ENCODE measurements around the gene PHACTR1.
A peak's percentile ranks its signal among the peaks of the same experiment; 100 is the strongest.

Gene PHACTR1

DNA sequence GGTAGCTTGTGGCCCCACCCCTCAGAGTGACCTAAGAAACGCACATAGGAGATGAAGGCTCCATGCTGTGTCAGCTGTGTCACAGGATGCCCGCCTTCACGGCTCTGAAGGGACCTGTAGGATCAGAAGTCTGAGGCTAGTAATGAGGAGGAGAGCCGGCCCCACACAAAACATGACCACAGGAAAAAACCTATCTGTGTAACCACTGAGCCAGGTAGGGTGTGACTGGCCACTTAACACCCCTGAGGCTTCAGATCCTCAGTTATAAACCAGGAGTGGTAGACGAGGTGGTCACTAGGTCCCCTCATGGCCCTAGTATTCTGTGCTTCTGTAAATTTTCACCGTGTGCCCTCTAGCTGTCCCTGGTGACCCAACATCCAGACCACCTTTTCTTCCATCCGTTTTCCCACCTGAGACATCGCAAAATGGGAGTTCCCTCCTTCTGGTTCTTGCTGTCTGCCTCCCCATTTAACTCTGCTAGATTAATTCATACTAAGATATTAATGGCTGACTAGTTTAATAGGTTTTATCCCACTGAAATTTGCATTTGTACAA is 558.9 kb downstream of the PHACTR1 start:
- no peak overlapping the region for H3K4me3 ChIP-seq (ENCODE audit: low read depth, low read length)
- no peak for DNase-seq (ENCODE audit: low read depth)

DNA sequence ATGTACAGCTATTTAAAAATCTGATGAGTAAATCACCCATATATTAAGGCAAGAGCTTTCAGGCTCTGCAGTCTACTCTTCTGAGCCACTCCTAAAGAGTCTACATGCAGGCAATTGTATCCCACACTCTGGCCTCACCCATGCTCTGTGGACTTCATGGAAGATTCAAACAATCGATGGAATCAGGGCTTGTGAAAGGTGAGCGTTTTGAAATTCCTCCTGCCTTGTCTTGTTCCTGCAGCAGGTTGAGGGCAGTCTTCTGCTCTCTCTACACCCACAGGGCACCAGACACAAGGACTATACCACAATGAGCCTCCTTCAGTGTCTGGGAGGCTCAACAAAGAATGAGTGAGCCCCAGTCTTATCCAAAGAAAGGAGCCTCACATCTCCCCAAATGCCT is 560.7 kb downstream of the PHACTR1 start:
- no peak for DNase-seq (ENCODE audit: low read depth)
- H3K4me3 ChIP-seq (ENCODE audit: low read depth, low read length), result no peak overlapping the region

DNA sequence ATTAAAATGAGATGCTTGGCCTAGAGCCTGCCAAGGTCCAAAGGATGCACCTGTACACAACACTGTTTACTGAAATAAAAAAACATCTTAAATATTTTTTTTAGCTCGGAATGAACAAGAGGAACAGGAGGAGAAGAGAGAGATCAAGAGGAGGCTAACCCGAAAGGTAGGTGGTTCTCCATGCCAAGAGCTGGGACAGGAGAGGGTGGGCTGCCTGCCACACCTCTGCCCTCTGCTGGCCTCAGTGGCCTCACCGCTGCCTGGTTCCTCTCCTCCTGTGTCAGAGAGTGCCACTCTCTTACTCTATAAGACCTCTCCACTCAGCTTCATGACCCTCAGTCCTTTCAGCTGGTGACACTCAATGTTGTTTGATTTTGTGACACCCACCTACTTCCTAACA is 561.6 kb downstream of the PHACTR1 start:
- no peak for DNase-seq (ENCODE audit: low read depth)
- no peak overlapping the region for H3K4me3 ChIP-seq (ENCODE audit: low read depth, low read length)

DNA sequence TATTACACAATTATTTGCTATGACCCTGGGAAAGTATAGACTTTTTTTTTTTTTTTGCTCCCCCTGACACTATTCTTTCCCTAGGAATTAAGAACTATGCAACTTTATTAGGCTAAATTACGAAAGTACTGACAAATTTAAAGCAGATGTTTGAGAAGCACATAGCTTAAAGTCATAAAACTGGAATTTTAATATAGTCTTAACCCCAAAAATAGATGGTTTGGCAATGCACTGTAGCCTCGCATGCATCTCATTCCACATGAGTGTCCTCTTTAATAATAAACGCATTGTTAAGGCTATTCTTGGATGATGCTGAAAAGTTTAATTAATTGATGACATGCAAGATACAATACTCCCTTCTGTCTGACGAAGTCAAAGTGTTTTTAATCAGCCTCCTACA is 562.4 kb downstream of the PHACTR1 start:
- DNase-seq (ENCODE audit: low read depth), result peak; percentile 14
- no peak overlapping the region for H3K4me3 ChIP-seq (ENCODE audit: low read depth, low read length)

DNA sequence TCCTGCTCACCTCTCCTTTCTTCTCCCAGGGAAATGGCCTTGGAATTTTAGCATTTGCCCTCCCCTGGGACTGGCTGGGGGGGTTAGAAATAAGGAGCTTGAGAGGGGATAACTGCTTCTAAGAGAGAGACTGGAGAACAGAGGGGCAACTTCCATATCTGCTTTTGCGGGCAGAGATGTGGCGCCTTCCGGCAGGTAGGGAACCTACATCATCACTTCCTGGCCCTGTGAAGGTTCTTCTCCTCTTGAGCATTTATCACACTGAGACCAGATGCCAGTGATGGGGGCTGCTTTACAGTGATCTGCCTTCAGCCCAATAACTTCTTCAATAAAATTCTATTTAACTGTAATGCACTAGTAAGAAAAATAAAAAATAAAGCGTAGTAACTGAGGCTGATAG is 563.7 kb downstream of the PHACTR1 start:
- H3K4me3 ChIP-seq (ENCODE audit: low read depth, low read length), result no peak overlapping the region
- no peak for DNase-seq (ENCODE audit: low read depth)

DNA sequence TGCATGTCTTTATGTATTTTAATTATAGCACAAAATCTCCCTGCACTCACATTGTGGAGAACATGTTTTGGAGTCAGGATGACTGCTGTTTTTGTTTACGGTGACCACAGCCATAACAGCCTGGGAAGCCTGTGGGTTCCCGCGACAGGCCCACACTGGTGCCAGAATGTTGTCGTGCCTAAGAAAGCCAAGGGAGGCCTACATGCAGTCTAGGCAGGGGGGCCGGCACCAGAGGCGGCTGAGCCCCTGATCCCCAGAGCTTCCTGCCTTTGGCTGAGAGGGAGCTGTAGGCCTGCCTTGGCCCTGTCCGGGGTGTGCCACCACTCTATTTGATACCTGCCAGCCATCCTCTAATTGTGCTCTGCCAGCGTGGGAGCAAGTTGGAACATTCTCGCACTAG is 565.1 kb downstream of the PHACTR1 start:
- no peak for DNase-seq (ENCODE audit: low read depth)
- no peak overlapping the region for H3K4me3 ChIP-seq (ENCODE audit: low read depth, low read length)

DNA sequence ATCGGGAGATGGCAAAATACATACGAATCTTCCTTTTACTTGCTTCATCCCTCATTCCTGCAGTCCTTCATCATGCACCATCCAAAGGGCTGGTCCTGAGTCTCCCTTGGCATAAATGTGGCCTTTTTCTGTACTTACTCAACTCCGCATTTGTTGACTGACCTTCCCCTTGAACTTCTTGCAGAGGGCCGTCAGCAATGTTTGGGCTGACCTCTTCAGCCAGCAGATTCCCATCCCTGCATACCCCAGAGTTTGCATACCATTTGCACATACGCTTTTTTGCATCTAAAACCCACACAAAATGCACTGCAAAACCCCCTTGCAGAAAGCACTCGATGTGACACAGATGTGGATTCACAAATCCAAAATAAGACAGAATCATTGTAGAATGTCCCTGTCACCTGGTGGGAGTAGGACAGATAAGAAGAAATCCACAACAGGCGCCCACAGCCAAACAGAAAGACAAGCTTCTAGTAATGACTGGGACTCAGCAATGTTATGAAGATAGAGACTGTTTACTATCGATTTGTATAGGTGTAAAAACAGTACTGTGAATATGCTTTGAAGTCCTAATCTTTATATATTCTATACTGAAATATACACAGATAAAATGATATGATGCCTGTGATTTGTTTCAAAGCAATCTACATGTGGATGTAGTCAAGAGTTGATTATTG is 566.0 kb downstream of the PHACTR1 start:
- no peak overlapping the region for H3K4me3 ChIP-seq (ENCODE audit: low read depth, low read length)
- DNase-seq (ENCODE audit: low read depth), result no peak

DNA sequence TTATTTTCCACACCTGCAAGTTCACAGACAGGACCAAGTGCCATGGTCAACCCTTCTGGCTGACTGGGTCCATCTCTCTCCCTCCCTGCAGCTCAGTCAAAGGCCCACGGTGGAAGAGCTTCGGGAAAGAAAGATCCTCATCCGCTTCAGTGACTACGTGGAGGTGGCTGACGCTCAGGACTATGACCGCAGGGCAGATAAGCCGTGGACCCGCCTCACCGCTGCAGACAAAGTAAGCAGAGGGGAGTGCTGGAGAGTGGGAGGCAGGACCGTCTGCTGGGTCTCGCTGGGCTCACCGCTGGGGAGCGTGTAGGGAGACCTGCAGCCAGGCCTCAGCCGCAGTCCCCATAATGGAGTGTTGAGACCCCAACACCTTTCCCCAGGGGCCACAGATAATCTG is 566.8 kb downstream of the PHACTR1 start:
- no peak overlapping the region for H3K4me3 ChIP-seq (ENCODE audit: low read depth, low read length)
- no peak for DNase-seq (ENCODE audit: low read depth)

DNA sequence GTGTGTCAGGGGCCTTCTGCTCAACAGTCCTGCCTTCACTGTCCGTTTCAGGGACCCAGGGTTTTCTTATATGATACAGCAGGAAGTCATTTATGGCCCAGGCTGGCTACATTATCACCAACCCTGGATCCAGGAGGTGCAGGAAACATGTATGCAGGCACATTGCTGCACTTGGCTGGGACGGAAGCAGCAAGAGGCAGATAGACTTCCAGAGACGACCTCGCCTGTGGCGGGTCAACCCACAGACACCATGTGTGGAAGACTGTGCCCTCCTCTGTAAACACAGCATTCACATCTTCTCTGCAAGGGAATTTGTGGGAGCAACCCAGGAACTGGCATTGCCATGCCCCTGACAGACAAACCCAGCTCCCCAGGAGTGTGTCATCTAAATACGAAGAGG is 568.1 kb downstream of the PHACTR1 start:
- no peak for DNase-seq (ENCODE audit: low read depth)
- H3K4me3 ChIP-seq (ENCODE audit: low read depth, low read length), result no peak overlapping the region

DNA sequence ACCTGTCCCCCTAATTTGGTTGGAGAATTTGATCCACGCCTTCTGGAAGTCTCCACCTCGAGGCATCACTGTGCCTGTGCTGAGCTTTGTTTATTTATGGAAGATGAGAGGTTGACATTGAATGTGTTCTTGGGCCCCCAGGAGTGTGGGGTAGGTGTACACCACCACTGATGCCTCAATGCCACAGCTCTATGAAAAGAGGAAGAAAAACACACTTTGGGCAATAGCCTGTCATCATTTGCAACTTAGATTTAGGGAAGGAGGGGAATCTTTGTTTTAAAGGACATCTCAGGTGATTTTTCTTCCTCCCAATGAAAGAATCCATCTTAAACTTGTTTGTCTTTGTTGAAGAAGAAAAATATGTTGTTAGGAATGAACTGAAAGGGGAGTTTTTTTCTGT is 569.1 kb downstream of the PHACTR1 start:
- no peak for DNase-seq (ENCODE audit: low read depth)
- no peak overlapping the region for H3K4me3 ChIP-seq (ENCODE audit: low read depth, low read length)

DNA sequence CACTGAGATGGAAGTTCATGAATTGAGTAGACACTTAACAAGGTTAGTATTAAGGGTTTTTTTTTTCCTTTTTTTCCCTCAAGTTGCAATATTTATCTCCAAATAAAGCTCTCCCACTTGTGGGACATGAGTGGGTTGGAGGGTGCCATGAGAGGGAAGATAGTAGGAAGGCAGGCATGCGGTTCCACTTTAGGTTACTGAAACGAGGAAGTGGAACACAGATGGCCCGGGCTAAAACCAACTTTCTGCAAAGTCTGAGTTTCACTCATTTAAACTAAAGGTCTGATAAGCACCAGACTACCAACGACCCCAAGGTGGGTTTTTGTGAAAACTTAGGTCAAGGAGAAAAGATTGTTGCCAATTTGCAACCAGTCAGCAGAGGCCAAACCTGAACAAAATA is 569.6 kb downstream of the PHACTR1 start:
- no peak for DNase-seq (ENCODE audit: low read depth)
- no peak overlapping the region for H3K4me3 ChIP-seq (ENCODE audit: low read depth, low read length)

DNA sequence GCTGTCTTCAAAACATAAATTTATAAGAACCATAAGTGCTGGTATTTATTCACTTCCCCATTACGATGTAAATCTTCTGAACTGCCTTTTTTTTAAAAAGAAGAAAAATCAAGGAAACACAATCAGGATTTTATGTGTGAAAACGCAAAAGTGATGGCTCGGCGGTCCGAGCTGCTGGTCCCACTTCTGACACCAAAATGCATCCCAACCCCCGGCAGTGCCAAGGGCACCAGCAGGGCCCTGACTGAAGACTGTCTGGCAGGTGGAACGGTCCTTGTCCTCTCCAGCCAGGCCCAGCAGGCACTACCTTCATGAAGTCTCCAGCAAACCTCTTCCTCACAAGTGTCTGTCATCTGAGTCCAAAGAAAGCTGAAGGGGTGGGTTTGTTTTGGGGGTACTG is 570.5 kb downstream of the PHACTR1 start:
- no peak overlapping the region for H3K4me3 ChIP-seq (ENCODE audit: low read depth, low read length)
- no peak for DNase-seq (ENCODE audit: low read depth)

DNA sequence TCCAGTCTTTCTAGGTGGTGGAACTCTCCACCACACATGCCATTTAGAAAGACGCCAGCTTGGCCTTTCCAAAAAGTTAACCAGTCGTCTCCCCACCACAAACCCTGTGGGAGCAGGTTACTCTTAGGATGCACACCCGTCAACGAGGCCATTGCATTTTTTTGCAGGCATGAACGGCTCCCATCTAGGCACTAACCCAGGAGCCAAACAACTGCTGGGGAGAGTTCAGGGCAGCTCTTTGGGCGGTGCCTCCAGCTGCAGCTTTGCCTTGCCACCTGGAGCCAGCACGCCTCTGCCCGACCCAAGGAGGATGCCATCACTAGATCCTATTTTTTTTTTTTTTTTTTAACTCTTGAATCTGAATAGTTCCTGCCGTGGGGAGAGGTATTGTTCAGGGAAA is 571.9 kb downstream of the PHACTR1 start:
- H3K4me3 ChIP-seq (ENCODE audit: low read depth, low read length), result no peak overlapping the region
- no peak for DNase-seq (ENCODE audit: low read depth)

DNA sequence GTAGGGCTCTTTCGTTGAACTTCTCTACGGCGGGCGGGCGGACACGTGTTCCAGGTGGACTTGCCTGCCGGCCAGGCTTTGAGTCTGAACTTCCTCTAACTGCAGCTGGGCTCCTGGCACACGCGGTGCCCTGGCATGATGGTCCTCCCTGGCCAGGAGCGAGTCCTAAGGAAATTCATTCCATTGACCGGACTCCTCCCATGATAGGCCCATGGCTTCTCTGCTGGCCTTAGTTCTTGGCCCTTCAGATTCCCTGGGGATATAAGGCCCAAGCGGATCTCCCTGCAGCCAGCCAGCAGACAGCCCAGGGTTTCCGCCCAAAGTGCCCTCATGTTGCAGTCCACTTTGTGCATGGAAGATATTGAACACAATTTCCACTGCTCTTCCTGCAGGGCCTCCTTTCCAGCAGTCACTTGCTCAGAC is 572.4 kb downstream of the PHACTR1 start:
- DNase-seq (ENCODE audit: low read depth), result no peak
- H3K4me3 ChIP-seq (ENCODE audit: low read depth, low read length), result no peak overlapping the region

DNA sequence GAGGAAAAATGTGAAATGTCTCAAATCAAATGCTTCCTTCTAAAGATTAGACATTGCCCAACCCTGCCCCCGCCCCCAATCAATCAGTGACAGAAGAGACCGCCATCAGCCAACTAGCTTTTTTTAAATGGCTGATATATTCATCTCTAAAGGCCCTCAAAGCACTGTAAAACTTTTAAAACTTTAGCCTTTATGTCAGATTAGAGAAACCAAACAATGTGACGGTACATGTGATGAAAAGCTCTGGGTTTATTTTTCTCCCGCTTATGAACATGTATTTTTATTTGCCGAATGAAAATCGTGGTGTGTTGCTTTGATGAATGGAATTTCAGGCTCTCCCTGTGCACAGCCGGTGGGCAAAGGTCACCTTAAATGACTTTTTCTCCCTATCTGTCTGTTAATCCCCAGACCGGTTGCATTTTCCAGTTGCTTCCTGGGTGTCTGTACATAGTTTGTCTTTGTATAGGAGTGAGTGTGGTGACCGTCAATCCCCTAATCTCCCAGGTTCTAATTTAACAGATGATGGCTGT is 573.3 kb downstream of the PHACTR1 start:
- H3K4me3 ChIP-seq (ENCODE audit: low read depth, low read length), result no peak overlapping the region
- no peak for DNase-seq (ENCODE audit: low read depth)

DNA sequence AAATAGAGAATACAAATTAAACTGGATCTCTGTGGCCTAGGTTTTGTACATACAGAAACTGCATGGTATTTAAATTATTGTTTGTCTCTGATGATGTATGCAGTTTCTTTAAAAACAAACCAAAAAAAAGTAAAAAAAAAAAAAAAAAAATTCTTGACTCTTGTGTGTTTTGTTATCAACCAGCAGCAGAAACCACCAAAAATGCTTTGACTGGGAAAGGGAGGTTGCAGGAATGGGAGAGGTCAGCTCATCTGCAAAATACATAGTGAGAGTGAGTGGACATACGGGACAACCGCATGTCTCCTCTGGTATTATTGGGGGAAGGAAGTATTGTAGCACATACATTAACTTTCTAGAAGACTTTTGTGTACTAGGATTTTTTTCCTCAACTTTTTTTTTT is 573.8 kb downstream of the PHACTR1 start:
- no peak for DNase-seq (ENCODE audit: low read depth)
- H3K4me3 ChIP-seq (ENCODE audit: low read depth, low read length), result no peak overlapping the region

DNA sequence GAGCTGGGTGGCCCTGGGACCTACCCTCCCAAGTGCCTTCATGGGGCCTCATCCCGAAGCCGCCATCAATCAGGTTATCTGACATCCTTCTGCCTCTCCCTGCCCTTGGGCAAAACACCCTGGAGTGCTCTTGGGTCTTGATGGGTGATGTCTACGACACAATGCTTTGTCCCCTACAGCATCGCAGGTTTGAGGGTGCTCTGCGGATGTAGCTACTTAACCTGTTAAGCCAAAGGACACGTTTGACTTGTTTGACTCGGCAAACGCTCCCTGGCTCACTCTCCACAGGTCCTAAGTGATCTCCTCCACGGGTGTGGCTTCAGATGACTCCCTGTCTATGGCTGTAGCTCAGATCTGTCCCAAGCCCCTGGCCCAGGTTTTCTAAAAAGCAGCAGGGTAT is 576.2 kb downstream of the PHACTR1 start:
- H3K4me3 ChIP-seq (ENCODE audit: low read depth, low read length), result no peak overlapping the region
- DNase-seq (ENCODE audit: low read depth), result no peak

DNA sequence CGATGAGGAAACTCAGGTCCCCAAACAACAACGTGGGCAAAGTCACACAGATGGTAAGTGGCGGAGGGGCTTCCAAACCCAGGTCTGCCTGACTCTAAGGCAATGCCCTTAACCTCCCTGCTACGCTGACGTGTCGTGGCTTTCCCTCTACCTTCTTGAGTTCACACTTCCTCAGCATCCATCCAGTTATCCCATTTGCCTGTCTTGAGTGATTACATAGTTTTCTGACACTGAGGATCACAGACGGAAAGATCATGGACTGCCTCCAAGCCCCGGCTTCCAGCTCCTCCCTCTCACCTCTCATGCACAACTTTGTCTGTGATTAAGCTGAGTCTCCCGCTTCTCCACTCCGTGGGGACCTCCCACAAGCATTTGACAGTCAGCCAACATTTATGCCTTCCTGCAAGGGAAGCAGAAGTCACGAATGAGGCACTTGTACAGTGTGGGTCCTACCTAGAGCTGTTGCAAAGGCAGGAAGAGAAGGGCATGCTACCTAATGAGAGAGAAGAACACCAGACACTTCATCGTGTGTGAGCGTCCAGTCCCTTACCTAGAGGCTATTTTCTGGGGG is 578.0 kb downstream of the PHACTR1 start:
- DNase-seq (ENCODE audit: low read depth), result no peak
- no peak overlapping the region for H3K4me3 ChIP-seq (ENCODE audit: low read depth, low read length)

DNA sequence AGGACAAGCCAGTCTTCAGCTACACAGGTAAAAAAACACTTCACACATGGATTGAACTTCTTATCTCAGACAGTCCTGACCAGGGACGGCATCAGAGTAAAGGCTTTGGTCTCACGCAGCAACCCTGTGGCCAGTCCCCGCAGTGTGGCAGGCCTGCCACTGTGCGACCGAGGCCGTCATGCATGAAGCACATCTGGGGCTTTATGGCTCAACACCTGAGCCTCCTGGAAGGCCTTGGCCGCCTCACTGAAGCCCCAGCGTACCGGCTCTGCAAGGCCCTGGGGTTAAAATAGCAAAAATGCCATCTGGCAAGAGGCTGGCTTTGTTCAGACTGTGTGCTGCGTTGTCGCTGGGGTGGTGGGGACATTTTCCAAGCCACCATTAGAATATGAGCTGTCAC is 579.0 kb downstream of the PHACTR1 start:
- DNase-seq (ENCODE audit: low read depth), result no peak
- no peak overlapping the region for H3K4me3 ChIP-seq (ENCODE audit: low read depth, low read length)

DNA sequence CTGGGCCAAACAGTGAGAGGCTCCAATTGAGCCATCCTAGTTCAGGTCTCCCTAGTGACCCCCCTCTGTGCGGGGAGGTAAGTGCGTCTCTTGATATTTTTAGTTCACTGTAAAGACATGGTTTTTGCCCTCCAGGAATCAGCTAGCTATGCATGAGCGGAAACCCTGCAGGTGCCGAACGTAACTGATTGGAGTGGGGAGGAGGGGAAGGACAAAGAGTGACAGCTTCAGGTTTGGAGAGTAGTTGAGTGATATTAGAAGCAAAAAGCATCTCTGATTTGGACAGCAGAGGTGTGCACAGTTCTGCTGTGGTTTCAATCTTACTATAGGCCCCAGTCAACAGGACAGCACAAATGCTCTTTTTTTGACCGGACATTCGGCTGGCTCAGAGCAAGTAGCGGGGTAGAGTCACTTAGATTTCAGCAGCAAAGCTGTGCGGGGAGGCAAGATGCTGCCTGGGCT is 580.0 kb downstream of the PHACTR1 start:
- DNase-seq (ENCODE audit: low read depth), result no peak

DNA sequence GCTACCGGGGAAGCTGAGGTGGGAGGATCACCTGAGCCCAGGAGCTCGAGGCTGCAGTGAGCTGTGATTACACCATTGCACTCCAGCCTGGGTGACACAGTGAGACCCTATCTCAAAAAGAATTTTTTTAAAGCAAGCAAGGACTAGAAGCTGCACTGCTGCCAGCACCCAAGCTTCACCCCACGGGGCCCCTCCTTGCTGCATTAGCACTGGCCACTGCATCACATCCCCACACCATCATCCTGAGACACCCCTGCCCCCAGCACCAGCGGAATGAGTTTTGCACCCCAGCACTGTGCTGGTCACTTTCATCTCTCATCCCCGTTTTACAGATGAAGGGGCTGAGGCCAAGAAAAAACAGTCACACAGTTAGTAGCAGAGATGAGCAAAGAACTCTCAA is 580.8 kb downstream of the PHACTR1 start:
- H3K4me3 ChIP-seq (ENCODE audit: low read depth, low read length), result no peak overlapping the region
- no peak for DNase-seq (ENCODE audit: low read depth)

More for the DNA sequence above, 580.0 kb downstream of the PHACTR1 start:
- H3K4me3 ChIP-seq (ENCODE audit: low read depth, low read length), result no peak overlapping the region
